ENCODE data around the gene AADACL4. TPM values are rescaled to one million over a fixed set of nuclear protein-coding genes. Genes with fewer than 3 reads are reported as not detected.

AADACL4 gene
- polyA plus RNA-seq, 1 donor (not counting 4 experiments of a cell fraction or from before 2014, with no cell fraction given) = not detected

- Histone ChIP-seq H3K9ac (ENCODE audit: control insufficient read depth, extremely low read depth, insufficient read depth, low read length) (no peak overlapping the region), H4K20me1 (ENCODE audit: control insufficient read depth, extremely low read depth, insufficient read depth, low read length) (no peaks in the 10 kb centered on the region), H3K9me1 (ENCODE audit: control insufficient read depth, extremely low read depth, insufficient read depth, low read length) (no peaks in the 10 kb centered on the region), H3K4me3 (ENCODE audit: control insufficient read depth in 2 of 3, extremely low read depth in 1 of 3, insufficient read depth in 2 of 3, low read depth in 1 of 3, low read length in 3 of 3) (no peak overlapping the region), H3K4me1 (ENCODE audit: control insufficient read depth, extremely low read depth, insufficient read depth, low read length) (no peaks in the 10 kb centered on the region), H3K36me3 (ENCODE audit: control insufficient read depth in 2 of 2, extremely low read depth in 1 of 2, insufficient read depth in 2 of 2, low read length in 2 of 2) (no peaks in the 10 kb centered on the region), H3K27me3 (ENCODE audit: control insufficient read depth, extremely low read depth, insufficient read depth, low read length) (peaks cover 2% of the 10 kb centered on the region), H3K9me3 (ENCODE audit: control insufficient read depth, low read depth, low read length) (no peaks in the 10 kb centered on the region), H3K4me2 (ENCODE audit: control insufficient read depth, extremely low read depth, insufficient read depth, low read depth, low read length) (no peak overlapping the region), H2AFZ (ENCODE audit: control insufficient read depth, low read length) (no peak overlapping the region), H3K27ac (ENCODE audit: control insufficient read depth, insufficient read depth, low read length) (no peak overlapping the region), H3K79me2 (ENCODE audit: control insufficient read depth, insufficient read depth, low read length) (no peaks in the 10 kb centered on the region)
- no peak for DNase-seq (ENCODE audit: low read depth, low spot score)
- FAIRE-seq = no peak
- dilution Hi-C loops (cut with MboI; ENCODE audit: extremely low pct_ligation_motif_present, low sequenced_read_pairs) = no loop called here
- TF ChIP-seq EZH2 (IDR thresholded peaks at IDR 0.05; ENCODE audit: low read length) (no peak), CTCF (optimal IDR thresholded peaks at IDR 0.05 in 1 of 3, IDR thresholded peaks at IDR 0.05 in 1 of 3, conservative IDR thresholded peaks at IDR 0.05 in 1 of 3; ENCODE audit: extremely low read depth in 1 of 3, insufficient read depth in 2 of 3, low read length in 3 of 3) (no peak)
These were observed 16.6 kb upstream of the AADACL4 start for GRCh38 chr1:12627296-12627695.

DNA sequence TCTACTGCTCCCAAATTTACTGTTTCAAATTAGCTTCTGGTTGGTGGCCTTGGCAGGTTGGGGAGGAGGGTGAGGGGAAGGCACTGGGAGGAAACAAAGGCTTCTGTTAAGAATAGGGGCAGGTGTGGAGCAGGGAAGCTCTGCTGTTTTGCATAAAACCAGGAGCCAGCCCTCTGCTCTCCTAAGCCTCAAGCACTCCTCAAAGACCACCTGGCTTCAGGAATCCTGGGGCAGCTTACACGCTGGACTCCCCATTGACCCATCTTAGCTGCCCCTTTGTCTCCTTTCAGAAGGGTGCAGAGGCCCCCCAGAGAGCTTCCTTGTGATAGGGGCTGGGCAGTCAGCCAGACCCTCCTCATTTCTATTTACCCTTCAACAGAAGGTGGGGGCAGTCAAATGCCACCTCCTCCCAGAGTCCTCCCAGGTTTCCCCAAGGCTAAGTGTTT, 14.4 kb upstream of the AADACL4 start:
- TF ChIP-seq CTCF (optimal IDR thresholded peaks at IDR 0.05 in 1 of 3, IDR thresholded peaks at IDR 0.05 in 1 of 3, conservative IDR thresholded peaks at IDR 0.05 in 1 of 3; ENCODE audit: extremely low read depth in 1 of 3, insufficient read depth in 2 of 3, low read length in 3 of 3) = no peak
- no peak for TF ChIP-seq EZH2 (IDR thresholded peaks at IDR 0.05; ENCODE audit: low read length)
- Histone ChIP-seq H2AFZ (ENCODE audit: control insufficient read depth, low read length) (no peak overlapping the region), H3K79me2 (ENCODE audit: control insufficient read depth, insufficient read depth, low read length) (no peaks in the 10 kb centered on the region), H3K4me3 (ENCODE audit: control insufficient read depth in 2 of 3, extremely low read depth in 1 of 3, insufficient read depth in 2 of 3, low read depth in 1 of 3, low read length in 3 of 3) (no peak overlapping the region), H4K20me1 (ENCODE audit: control insufficient read depth, extremely low read depth, insufficient read depth, low read length) (no peaks in the 10 kb centered on the region), H3K27me3 (ENCODE audit: control insufficient read depth, extremely low read depth, insufficient read depth, low read length) (no peaks in the 10 kb centered on the region), H3K4me2 (ENCODE audit: control insufficient read depth, extremely low read depth, insufficient read depth, low read depth, low read length) (no peak overlapping the region), H3K4me1 (ENCODE audit: control insufficient read depth, extremely low read depth, insufficient read depth, low read length) (no peaks in the 10 kb centered on the region), H3K9me3 (ENCODE audit: control insufficient read depth, low read depth, low read length) (no peaks in the 10 kb centered on the region), H3K36me3 (ENCODE audit: control insufficient read depth in 2 of 2, extremely low read depth in 1 of 2, insufficient read depth in 2 of 2, low read length in 2 of 2) (no peaks in the 10 kb centered on the region), H3K27ac (ENCODE audit: control insufficient read depth, insufficient read depth, low read length) (no peak overlapping the region), H3K9me1 (ENCODE audit: control insufficient read depth, extremely low read depth, insufficient read depth, low read length) (no peaks in the 10 kb centered on the region), H3K9ac (ENCODE audit: control insufficient read depth, extremely low read depth, insufficient read depth, low read length) (no peak overlapping the region)
- FAIRE-seq (no peak), DNase-seq (ENCODE audit: low read depth, low spot score) (no peak)
- dilution Hi-C loops (cut with MboI; ENCODE audit: extremely low pct_ligation_motif_present, low sequenced_read_pairs) = no loop called here

Data from keratinocyte (primary cell).